ENCODE measurements around the gene KRTAP12-1.
"Not testable (repeated sequence)": the region's sequence is repeated elsewhere in the genome, so short reads cannot be mapped to it uniquely, and the experiment has no call there.

The KRTAP12-1 gene

DNA sequence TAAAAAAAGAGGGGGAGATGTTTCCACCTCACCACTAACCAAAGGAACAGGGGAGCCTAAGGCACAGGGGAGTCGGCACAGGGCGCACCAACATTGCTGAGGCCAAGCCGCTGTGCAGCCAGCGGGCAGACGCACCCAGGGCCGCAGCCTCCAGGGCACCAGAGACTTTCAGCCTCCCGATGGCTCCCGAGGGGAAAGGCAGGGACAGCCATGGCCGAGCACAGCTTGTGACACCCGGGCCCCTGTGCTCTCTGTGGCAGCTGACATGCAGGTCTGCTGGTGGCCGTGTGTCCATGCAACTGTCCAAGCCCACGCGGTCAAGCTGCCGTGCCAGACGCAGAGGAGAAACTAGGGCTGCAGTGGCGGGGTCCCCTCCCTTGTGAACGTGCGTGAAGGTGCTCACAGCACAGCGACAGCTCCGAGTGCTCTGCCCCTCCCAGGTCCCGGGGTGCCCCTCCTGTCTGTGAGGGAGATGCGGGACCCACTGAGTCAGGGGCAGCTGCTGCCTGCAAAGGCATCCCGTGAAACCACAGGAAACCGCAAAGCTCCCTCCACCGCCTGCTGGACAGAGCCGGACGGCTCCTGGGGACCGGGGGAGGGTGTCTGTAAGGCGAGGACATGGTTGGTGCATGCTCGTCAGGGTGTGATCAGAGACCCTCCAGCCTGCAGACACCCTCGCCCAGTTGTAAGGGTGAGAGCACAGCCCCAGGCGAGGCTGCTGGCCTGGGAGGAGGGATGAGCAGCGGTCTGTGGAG is 33.2 kb downstream of the KRTAP12-1 start:
- in situ Hi-C loops (cut with MboI; ENCODE audit: low sequenced_read_pairs, unreplicated experiment) = no loop called here
- TF ChIP-seq, protein P1, sequence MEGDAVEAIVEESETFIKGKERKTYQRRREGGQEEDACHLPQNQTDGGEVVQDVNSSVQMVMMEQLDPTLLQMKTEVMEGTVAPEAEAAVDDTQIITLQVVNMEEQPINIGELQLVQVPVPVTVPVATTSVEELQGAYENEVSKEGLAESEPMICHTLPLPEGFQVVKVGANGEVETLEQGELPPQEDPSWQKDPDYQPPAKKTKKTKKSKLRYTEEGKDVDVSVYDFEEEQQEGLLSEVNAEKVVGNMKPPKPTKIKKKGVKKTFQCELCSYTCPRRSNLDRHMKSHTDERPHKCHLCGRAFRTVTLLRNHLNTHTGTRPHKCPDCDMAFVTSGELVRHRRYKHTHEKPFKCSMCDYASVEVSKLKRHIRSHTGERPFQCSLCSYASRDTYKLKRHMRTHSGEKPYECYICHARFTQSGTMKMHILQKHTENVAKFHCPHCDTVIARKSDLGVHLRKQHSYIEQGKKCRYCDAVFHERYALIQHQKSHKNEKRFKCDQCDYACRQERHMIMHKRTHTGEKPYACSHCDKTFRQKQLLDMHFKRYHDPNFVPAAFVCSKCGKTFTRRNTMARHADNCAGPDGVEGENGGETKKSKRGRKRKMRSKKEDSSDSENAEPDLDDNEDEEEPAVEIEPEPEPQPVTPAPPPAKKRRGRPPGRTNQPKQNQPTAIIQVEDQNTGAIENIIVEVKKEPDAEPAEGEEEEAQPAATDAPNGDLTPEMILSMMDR (IDR thresholded peaks at IDR 0.05; ENCODE audit: borderline replicate concordance, control extremely low read depth, extremely low read depth, insufficient read depth, missing control alignments) = no peak
- no peak for DNase-seq (ENCODE audit: low spot score)

DNA sequence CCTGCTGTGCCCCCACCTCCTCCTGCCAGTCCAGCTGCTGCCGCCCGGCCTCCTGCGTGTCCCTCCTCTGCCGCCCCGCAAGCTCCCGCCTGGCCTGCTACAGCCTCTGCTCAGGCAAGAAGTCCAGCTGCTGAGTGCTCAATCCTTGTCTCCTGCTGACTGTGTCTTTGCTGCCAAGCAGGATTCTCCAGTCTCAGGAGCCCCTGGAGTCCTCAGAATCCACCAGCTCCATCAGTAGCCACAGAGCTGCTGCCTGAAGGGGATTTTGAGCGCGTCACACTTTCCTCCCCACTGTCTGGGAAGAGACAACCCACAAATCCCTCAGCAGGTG is 34.8 kb downstream of the KRTAP12-1 start:
- no peak for DNase-seq (ENCODE audit: low spot score)
- TF ChIP-seq, protein P1 (IDR thresholded peaks at IDR 0.05; ENCODE audit: borderline replicate concordance, control extremely low read depth, extremely low read depth, insufficient read depth, missing control alignments) = no peak
- in situ Hi-C loops (cut with MboI; ENCODE audit: low sequenced_read_pairs, unreplicated experiment) = no loop called here

- in situ Hi-C loops (cut with MboI; ENCODE audit: low sequenced_read_pairs, unreplicated experiment); DNase-seq (ENCODE audit: low spot score): not testable (repeated sequence)
These were observed 35.4 kb downstream of the KRTAP12-1 start, which contains the start of gene KRTAP10-11 for GRCh38 chr21:44646366-44647221. TSS of gene KRTAP10-11 (plus strand) at chr21:44646414. CDS start at chr21:44646459, 45 bp downstream.

- no peak for DNase-seq (ENCODE audit: low spot score)
- TF ChIP-seq, protein P1 (IDR thresholded peaks at IDR 0.05; ENCODE audit: borderline replicate concordance, control extremely low read depth, extremely low read depth, insufficient read depth, missing control alignments) = no peak
- in situ Hi-C loops (cut with MboI; ENCODE audit: low sequenced_read_pairs, unreplicated experiment) = no loop called here
These were observed 37.1 kb downstream of the KRTAP12-1 start for GRCh38 chr21:44644878-44645277.

GRCh38 chr21:44643741-44644310 is 38.1 kb downstream of the KRTAP12-1 start:
- in situ Hi-C loops (cut with MboI; ENCODE audit: low sequenced_read_pairs, unreplicated experiment) = no loop called here

GRCh38 chr21:44640761-44641160 is 41.2 kb downstream of the KRTAP12-1 start:
- in situ Hi-C loops (cut with MboI; ENCODE audit: low sequenced_read_pairs, unreplicated experiment) = no loop called here
- DNase-seq (ENCODE audit: low spot score) = no peak
- TF ChIP-seq, protein P1 (IDR thresholded peaks at IDR 0.05; ENCODE audit: borderline replicate concordance, control extremely low read depth, extremely low read depth, insufficient read depth, missing control alignments) = no peak

More at GRCh38 chr21:44643741-44644310, 38.1 kb downstream of the KRTAP12-1 start:
- TF ChIP-seq, protein P1 (IDR thresholded peaks at IDR 0.05; ENCODE audit: borderline replicate concordance, control extremely low read depth, extremely low read depth, insufficient read depth, missing control alignments) = no peak
- DNase-seq (ENCODE audit: low spot score) = no peak

- DNase-seq (ENCODE audit: low spot score) = no peak
- TF ChIP-seq, protein P1 (IDR thresholded peaks at IDR 0.05; ENCODE audit: borderline replicate concordance, control extremely low read depth, extremely low read depth, insufficient read depth, missing control alignments) = no peak
- in situ Hi-C loops (cut with MboI; ENCODE audit: low sequenced_read_pairs, unreplicated experiment) = no loop called here
These were observed 42.7 kb downstream of the KRTAP12-1 start for GRCh38 chr21:44639331-44639655.

- in situ Hi-C loops (cut with MboI; ENCODE audit: low sequenced_read_pairs, unreplicated experiment); DNase-seq (ENCODE audit: low spot score): not testable (repeated sequence)
These were observed 43.2 kb downstream of the KRTAP12-1 start for GRCh38 chr21:44638506-44639330.

GRCh38 chr21:44637851-44638348 is 44.1 kb downstream of the KRTAP12-1 start:
- DNase-seq (ENCODE audit: low spot score); in situ Hi-C loops (cut with MboI; ENCODE audit: low sequenced_read_pairs, unreplicated experiment): not testable (repeated sequence)

Data from GM13976 (cell line).